LNCAP (cell line): ENCODE results near the gene PSRC1.

Experiments
- TF ChIP-seq, protein P1 (sequence below): fragments of 450-650 bp; IDR thresholded peaks from 2 replicates; pipeline ENCODE4 v1.5.1; 2017; ENCODE audit warnings: mild to moderate bottlenecking

Gene PSRC1

DNA sequence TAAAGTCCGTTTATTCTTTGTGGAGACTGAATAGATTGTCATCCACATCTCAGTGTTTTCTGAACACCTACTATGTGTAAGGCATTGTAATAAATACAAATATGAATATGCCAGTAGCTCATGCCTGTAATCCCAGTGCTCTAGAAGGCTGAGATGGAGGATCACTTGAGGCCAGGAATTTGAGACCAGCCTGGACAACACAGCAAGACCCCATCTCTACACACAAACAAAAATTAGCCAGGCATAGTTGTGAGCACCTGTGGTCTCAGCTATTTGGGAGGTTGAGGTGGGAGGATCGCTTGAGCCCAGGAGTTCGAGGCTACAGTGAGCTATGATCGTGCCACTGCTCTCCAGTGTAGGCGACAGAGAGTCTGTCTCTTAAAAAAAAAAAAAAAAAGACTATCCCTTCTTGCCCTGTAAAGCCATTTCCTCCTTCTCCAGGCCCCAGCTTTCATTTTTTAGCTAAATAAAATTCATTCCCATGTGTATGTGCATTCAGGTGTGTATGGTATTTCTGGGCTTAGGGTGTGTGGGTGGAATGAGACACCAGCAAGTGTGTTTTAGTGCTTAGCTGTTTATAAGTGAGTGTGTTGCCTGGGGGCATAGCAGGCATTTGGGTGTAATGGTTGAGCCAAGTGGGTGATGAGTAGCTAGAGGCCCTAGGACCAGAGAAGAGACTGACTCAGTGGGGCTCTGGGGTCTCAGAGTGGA is 25.8 kb downstream of the PSRC1 start:
- TF ChIP-seq, protein P1, sequence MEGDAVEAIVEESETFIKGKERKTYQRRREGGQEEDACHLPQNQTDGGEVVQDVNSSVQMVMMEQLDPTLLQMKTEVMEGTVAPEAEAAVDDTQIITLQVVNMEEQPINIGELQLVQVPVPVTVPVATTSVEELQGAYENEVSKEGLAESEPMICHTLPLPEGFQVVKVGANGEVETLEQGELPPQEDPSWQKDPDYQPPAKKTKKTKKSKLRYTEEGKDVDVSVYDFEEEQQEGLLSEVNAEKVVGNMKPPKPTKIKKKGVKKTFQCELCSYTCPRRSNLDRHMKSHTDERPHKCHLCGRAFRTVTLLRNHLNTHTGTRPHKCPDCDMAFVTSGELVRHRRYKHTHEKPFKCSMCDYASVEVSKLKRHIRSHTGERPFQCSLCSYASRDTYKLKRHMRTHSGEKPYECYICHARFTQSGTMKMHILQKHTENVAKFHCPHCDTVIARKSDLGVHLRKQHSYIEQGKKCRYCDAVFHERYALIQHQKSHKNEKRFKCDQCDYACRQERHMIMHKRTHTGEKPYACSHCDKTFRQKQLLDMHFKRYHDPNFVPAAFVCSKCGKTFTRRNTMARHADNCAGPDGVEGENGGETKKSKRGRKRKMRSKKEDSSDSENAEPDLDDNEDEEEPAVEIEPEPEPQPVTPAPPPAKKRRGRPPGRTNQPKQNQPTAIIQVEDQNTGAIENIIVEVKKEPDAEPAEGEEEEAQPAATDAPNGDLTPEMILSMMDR, result no peak

DNA sequence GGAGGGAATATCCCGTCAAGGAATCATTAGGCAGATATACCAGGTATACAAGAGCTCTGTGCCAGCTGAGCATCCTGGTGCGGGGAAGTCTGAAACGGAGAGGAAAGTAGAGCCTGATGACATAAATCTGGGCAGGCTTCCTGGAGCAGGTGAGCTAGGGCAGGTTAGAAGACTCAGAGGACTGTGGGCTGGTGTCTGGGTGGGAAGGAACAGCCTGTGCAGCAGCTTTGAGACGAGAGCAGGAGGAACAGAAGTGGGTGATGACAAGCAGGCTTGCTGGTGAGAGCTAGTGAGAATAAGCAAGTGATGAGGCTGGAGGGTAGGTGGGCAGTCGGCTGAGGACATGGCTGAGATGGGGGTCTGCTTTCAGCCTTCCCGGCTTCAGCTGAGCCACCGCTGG is 26.9 kb downstream of the PSRC1 start:
- TF ChIP-seq, protein P1, result no peak

DNA sequence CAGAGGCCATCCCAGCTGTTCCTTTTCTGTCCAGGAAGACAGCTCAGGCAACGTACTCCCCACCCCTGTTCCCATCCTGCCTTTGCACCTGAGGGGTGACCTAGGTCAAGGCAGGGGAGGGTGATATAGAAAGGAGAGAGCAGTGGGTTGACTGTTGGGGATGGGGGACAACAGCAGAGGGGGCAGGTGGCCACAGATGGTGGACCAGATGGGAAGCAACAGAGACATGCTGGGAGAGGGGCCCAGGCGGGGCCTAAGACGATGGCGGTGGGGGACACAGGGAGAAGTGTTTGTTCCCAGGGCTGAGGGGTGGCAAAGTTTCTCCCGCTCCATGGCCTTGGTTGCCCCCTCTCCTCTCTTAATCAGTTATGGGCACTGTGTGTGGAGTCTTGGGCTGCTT is 27.3 kb downstream of the PSRC1 start:
- TF ChIP-seq, protein P1, result no peak

DNA sequence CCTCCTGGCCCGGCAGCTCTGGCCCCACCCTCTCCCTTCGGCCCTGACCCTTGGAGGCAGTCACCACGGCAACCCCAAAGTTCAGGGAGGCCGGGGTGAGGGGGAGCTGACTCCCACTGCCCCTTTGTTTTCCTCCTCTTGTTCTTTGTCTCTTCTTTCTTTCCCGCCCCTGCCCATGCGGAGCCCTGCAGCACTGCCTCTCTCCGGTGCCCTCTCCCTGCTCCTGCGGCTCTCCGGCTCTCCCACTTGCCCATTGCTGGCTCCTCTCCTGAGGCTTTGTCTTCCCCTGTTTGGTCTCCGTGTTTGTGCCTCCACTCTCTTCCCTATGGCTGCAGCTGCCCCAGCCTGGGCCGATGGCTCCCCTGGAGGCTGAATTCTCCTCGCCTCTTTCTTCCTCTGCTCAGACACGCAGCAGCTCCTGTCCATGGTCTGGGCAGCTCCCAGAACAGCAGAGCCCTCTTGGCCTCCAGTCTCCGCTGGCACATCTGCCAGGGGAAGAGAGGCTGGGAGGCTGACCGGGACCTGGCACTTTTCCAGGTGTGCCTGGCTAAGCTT is 27.8 kb downstream of the PSRC1 start:
- TF ChIP-seq, protein P1, result no peak

DNA sequence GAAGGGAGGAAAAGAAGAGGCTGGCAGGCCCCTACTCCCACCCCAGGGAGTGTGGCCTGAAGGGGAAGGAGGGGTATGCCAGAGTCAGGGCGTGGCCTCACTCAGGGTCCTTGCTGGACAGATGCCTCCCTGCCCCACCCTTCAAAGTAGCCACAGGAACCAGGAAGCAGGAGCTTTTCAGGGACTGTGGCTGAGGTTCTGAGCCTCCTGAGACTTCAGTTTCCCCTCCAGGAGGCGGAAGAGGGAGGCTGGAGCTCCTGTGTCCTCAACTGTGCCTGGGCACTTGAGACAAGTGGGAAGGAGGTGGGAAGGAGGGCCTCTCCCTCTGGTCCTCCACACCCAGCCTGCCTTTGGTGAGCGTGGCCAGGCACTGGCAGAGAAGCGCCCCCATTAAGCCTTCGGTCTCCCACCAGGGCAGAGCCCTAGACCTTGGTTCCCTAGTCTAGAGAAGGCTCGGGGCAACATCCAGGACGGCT is 28.3 kb downstream of the PSRC1 start:
- TF ChIP-seq, protein P1, result no peak

DNA sequence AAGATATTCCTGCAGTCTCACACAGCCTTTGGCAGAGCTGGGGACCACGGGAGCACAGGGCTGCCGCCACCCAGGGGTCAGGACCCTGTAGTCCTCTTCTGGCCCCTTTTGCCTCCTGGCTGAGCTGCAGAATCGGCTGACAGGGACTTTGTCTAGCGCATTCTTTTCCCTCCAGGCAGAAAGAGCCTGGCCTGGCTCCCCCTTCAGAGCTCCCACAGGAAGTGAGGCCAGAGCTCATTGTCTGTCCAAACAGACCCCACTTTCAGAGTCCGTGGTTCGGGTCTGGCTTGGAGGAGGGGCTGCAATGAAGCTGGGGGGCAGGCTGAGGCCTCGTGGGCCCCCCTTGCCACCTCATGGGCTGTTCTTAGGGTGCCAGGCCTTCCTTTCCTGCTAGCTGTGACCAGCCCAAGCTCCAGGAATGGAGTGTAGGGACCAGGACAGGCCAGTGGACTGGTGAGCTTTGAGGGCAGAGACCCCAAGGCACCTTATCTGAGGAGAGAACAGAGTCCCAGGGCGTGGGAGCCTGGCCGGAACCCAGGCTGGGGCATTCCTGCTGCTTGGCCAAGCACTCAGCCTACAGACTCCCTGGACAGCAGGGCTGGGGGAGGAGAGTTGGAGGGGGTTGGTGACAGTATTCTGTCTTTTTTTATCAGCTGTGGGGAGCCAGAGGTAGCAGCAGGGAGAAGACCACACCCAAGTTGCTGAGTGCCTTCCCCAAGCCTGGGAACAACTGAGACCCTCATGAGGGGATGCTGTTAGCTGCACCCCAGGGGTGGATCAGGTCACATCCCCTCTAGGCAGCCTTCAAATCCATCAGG is 28.9 kb downstream of the PSRC1 start:
- TF ChIP-seq, protein P1, result no peak

DNA sequence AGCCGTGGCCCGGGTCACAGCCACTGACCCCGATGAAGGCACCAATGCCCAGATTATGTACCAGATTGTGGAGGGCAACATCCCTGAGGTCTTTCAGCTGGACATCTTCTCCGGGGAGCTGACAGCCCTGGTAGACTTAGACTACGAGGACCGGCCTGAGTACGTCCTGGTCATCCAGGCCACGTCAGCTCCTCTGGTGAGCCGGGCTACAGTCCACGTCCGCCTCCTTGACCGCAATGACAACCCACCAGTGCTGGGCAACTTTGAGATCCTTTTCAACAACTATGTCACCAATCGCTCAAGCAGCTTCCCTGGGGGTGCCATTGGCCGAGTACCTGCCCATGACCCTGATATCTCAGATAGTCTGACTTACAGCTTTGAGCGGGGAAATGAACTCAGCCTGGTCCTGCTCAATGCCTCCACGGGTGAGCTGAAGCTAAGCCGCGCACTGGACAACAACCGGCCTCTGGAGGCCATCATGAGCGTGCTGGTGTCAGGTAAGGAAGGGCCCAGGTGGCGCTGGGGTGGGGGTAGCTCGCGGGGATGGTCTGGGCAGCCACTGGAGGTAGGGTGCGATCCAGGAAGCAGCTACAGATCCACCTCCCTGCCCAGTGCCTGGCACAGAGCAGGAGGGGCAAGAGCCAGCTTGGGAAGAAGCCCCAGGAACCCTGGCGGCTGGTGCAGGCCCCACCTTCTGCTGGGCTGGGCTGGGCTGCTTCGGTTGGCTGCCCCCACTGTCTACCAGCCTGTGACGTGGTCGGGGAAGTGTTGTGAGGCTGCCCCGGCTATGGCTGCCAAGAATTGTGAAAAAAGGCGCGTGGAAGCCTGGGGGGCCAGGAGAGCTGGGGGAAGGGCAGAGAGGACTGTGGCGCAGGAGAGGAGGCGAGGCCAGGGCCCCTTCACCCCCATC is 29.8 kb downstream of the PSRC1 start:
- TF ChIP-seq, protein P1, result no peak
